AG09309 (cell line): ENCODE data around the gene CBLB.
"Not testable (repeated sequence)": the region's sequence is repeated elsewhere in the genome, so short reads cannot be mapped to it uniquely, and the experiment has no call there.

Experiments used
- DNase-seq: peaks from one replicate; pipeline ENCODE4 v3.0.0-alpha.2; 2010; ENCODE audit warnings: low read depth
- H3K4me3 ChIP-seq: 2 replicates; pipeline ENCODE4 v1.5.1; 2011; ENCODE audit warnings: mild to moderate bottlenecking, low read depth, low read length, moderate library complexity; ENCODE audit not compliant: control insufficient read depth
- CTCF ChIP-seq: IDR thresholded peaks from 2 replicates; pipeline ENCODE4 v1.5.1; 2011; ENCODE audit warnings: mild to moderate bottlenecking, low read depth, low read length, inconsistent platforms; ENCODE audit not compliant: insufficient read depth, control insufficient read depth; ENCODE audit errors: missing control alignments

The CBLB gene

GRCh38 chr3:105816833-105817232 is 52.0 kb downstream of the CBLB start:
- no peak for TF ChIP-seq CTCF
- no peak overlapping the region for H3K4me3 ChIP-seq
- no peak for DNase-seq

GRCh38 chr3:105815331-105815730 is 53.5 kb downstream of the CBLB start:
- DNase-seq, H3K4me3 ChIP-seq: not testable (repeated sequence)

- TF ChIP-seq CTCF: no peak
- DNase-seq: no peak
- H3K4me3 ChIP-seq: no peak overlapping the region
Observed at GRCh38 chr3:105813710-105814109, 55.1 kb downstream of the CBLB start.

- TF ChIP-seq CTCF: no peak
- DNase-seq: no peak
- H3K4me3 ChIP-seq: no peak overlapping the region
Observed at GRCh38 chr3:105812194-105812586, 56.6 kb downstream of the CBLB start.

- no peak for DNase-seq
- no peak for TF ChIP-seq CTCF
- no peak overlapping the region for H3K4me3 ChIP-seq
Observed at GRCh38 chr3:105811518-105812193, 57.2 kb downstream of the CBLB start.

- no peak for DNase-seq
- no peak overlapping the region for H3K4me3 ChIP-seq
- TF ChIP-seq CTCF: no peak
Observed at GRCh38 chr3:105809208-105809888, 59.5 kb downstream of the CBLB start.

GRCh38 chr3:105807701-105808100 is 61.1 kb downstream of the CBLB start:
- no peak for DNase-seq
- no peak for TF ChIP-seq CTCF
- H3K4me3 ChIP-seq: no peak overlapping the region
